Adrenal gland (tissue), 5 donors: ENCODE measurements around the gene HTR5A.

ENCODE experiments used
- POLR2A ChIP-seq, 2 donors: fragments of 450-650 bp; IDR thresholded peaks; one replicate each; pipeline ENCODE4 v1.6.1; 2017; ENCODE audit warnings: antibody characterized with exemption in 2 of 2, mild to moderate bottlenecking in 2 of 2, moderate library complexity in 1 of 2
- TF ChIP-seq, protein P1 (sequence below), 6 experiments: fragments of 450-650 bp in 4 of 6; fragments of 200-600 bp in 2 of 6; sonication (generic) in 1 of 6; IDR thresholded peaks; 1 replicate in 5 of 6; 2 replicates in 1 of 6; pipeline versions ENCODE4 v1.5.1 to v1.8.0; 2016 to 2021; ENCODE audit warnings: antibody characterized with exemption in 6 of 6, mild to moderate bottlenecking in 2 of 6, moderate library complexity in 1 of 6
- donor health status: DM: no; HTN: no; CAD: no.

DNA sequence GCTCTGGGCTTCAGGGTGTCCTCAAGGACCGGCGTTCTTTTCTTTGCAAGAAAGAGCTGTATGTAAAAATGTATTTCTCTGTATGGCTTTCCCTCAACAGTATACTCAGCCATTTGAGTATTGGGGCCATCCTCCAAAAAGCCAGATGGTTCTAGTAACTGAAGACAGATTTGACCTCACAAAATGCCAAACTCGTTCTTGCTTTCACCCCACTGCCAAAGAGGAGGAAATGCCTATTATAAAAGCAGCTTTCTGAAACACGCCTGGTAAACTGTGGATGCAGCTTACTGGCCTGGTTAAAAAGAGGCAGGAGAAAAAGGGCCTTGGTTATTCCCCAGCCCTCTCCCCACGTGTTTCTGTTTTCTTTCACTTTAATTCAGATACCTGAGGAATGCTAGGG, 7.7 kb upstream of the HTR5A start:
- TF ChIP-seq, protein P1, sequence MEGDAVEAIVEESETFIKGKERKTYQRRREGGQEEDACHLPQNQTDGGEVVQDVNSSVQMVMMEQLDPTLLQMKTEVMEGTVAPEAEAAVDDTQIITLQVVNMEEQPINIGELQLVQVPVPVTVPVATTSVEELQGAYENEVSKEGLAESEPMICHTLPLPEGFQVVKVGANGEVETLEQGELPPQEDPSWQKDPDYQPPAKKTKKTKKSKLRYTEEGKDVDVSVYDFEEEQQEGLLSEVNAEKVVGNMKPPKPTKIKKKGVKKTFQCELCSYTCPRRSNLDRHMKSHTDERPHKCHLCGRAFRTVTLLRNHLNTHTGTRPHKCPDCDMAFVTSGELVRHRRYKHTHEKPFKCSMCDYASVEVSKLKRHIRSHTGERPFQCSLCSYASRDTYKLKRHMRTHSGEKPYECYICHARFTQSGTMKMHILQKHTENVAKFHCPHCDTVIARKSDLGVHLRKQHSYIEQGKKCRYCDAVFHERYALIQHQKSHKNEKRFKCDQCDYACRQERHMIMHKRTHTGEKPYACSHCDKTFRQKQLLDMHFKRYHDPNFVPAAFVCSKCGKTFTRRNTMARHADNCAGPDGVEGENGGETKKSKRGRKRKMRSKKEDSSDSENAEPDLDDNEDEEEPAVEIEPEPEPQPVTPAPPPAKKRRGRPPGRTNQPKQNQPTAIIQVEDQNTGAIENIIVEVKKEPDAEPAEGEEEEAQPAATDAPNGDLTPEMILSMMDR (IDR thresholded peaks at IDR 0.05) = no peak
- no peak for TF ChIP-seq POLR2A (IDR thresholded peaks at IDR 0.05)
